K562 (cell line): ENCODE results near the gene AP2S1. TPM values are rescaled to one million over a fixed set of nuclear protein-coding genes. Genes with fewer than 3 reads are reported as not detected.
A peak's percentile ranks its signal among the peaks of the same experiment; 100 is the strongest.

ENCODE experiments used
- ATAC-seq: fragments of 200-7000 bp; cut with Tn5 transposase; 3 replicates; pipeline ENCODE4 v1.9.1; 2020; ENCODE audit warnings: moderate library complexity
- BruUV-seq: library from RNA; stranded (reverse); fragments of 400-500 nt; replicated peaks from 2 replicates; lab custom pipeline; 2021; lab: Mats Ljungman, UMichigan
- CTCF ChIA-PET: fragments of 300-600 bp; formaldehyde crosslinking; extraction: SDS; loops from one replicate; lab custom pipeline; 2021; ENCODE audit warnings: low intra/inter-chr PET ratio; lab: Yijun Ruan, JAX
- POLR2A ChIA-PET: fragments of 300-600, 350-650 bp; sonication (Branson Sonifier 250); formaldehyde crosslinking; extraction: SDS; loops from one replicate; lab custom pipeline; 2021; ENCODE audit warnings: antibody characterized with exemption, inconsistent platforms; lab: Yijun Ruan, JAX
- DNase-seq, 4 experiments: peaks; one replicate each; pipeline versions ENCODE4 v3.0.0 to v3.0.0-alpha.2; 2011 to 2018; ENCODE audit warnings: low spot score in 3 of 4, mixed read lengths in 3 of 4; ENCODE audit errors: extremely low read depth in 1 of 4
- FAIRE-seq: peaks from 2 replicates; lab custom pipeline; 2011; peaks lifted over from hg19 to GRCh38; lab: Jason Lieb, UNC
- H2AFZ ChIP-seq: 2 replicates; pipeline ENCODE4 v1.6.0; 2011; ENCODE audit warnings: low read depth, low read length, control low read depth, inconsistent platforms
- H3K27ac ChIP-seq: fragments of 200-600 bp; 3 replicates; pipeline ENCODE4 v1.8.0; 2011; ENCODE audit warnings: low read depth, mild to moderate bottlenecking, control low read depth, inconsistent platforms, low read length, moderate library complexity, mixed read lengths; ENCODE audit errors: extremely low read depth
- H3K27me3 ChIP-seq, 2 experiments: fragments of 300-600 bp in 1 of 2; 2 replicates in 1 of 2; 3 replicates in 1 of 2; pipeline versions ENCODE4 v1.6.0 to v1.8.0; 2011; ENCODE audit warnings: inconsistent platforms in 2 of 2, low read length in 2 of 2, mild to moderate bottlenecking in 1 of 2, mixed read lengths in 1 of 2, moderate library complexity in 1 of 2; ENCODE audit not compliant: control insufficient read depth in 2 of 2, insufficient read depth in 2 of 2
- H3K36me3 ChIP-seq: fragments of 300-600 bp; 3 replicates; pipeline ENCODE4 v1.8.0; 2011; ENCODE audit warnings: mild to moderate bottlenecking, low read length, inconsistent platforms; ENCODE audit not compliant: control insufficient read depth, insufficient read depth
- H3K4me1 ChIP-seq, 2 experiments: fragments of 200-600 bp in 1 of 2; replicated peaks in 1 of 2; 2 replicates in 1 of 2; 3 replicates in 1 of 2; pipeline versions ENCODE4 v1.5.1 to v1.8.0; 2011; ENCODE audit warnings: inconsistent platforms in 2 of 2, low read length in 2 of 2, mild to moderate bottlenecking in 1 of 2, mixed read lengths in 1 of 2, moderate library complexity in 1 of 2; ENCODE audit not compliant: control insufficient read depth in 2 of 2, insufficient read depth in 2 of 2
- H3K4me2 ChIP-seq: 2 replicates; pipeline ENCODE4 v1.6.1; 2011; ENCODE audit warnings: low read length, control low read depth, inconsistent platforms, mixed read lengths; ENCODE audit not compliant: insufficient read depth
- H3K4me3 ChIP-seq: fragments of 200-600 bp; sonication (generic), shearing (Covaris generic); 2 replicates; pipeline ENCODE4 v1.5.1; 2016; ENCODE audit warnings: control low read depth, inconsistent platforms
- H3K79me2 ChIP-seq: fragments of 200-600 bp; 3 replicates; pipeline ENCODE4 v1.8.0; 2011; ENCODE audit warnings: low read length, inconsistent platforms; ENCODE audit not compliant: control insufficient read depth, insufficient read depth
- H3K9ac ChIP-seq, 2 experiments: 2 replicates each; pipeline versions ENCODE4 v1.6.0 to v1.6.1; 2011; ENCODE audit warnings: low read depth in 2 of 2, low read length in 2 of 2, control low read depth in 1 of 2, inconsistent platforms in 1 of 2, mild to moderate bottlenecking in 1 of 2, mixed read lengths in 1 of 2; ENCODE audit not compliant: insufficient read depth in 1 of 2
- H3K9me1 ChIP-seq: one replicate; pipeline ENCODE4 v1.6.0; 2011; ENCODE audit warnings: inconsistent platforms, mild to moderate bottlenecking, low read length, moderate library complexity; ENCODE audit not compliant: control insufficient read depth, insufficient read depth
- H3K9me3 ChIP-seq: replicated peaks from 2 replicates; pipeline ENCODE4 v1.5.1; 2011; ENCODE audit warnings: low read depth, low read length, inconsistent platforms; ENCODE audit not compliant: control insufficient read depth, insufficient read depth
- H4K20me1 ChIP-seq: replicated peaks from 2 replicates; pipeline ENCODE4 v1.6.1; 2011; ENCODE audit warnings: low read length, inconsistent platforms, mixed read lengths; ENCODE audit not compliant: control insufficient read depth, insufficient read depth
- DDX20 ChIP-seq: fragments of 450-650 bp; IDR thresholded peaks from 2 replicates; pipeline ENCODE4 v1.6.1; 2016; ENCODE audit warnings: missing genetic modification characterization, low read depth, mild to moderate bottlenecking, missing compliant biosample characterization, moderate library complexity
- DIDO1 ChIP-seq: fragments of 450-650 bp; IDR thresholded peaks from 2 replicates; pipeline ENCODE4 v1.6.1; 2016; ENCODE audit warnings: low read depth, missing biosample characterization, missing genetic modification characterization
- EGR1 ChIP-seq: fragments of 450-650 bp; conservative IDR thresholded peaks from 2 replicates; pipeline ENCODE4 v1.6.1; 2017; ENCODE audit warnings: mild to moderate bottlenecking
- GATA2 ChIP-seq: sonication (generic); formaldehyde crosslinking; IDR thresholded peaks from 2 replicates; pipeline ENCODE4 v1.4.0; 2020; ENCODE audit warnings: mild to moderate bottlenecking, missing genetic modification reagents
- JUND ChIP-seq, 2 experiments: IDR thresholded peaks; 2 replicates in 1 of 2; 3 replicates in 1 of 2; pipeline ENCODE4 v1.6.1; 2011; ENCODE audit warnings: borderline replicate concordance in 2 of 2, low read depth in 2 of 2, low read length in 2 of 2, improper control_type of control experiment in 1 of 2, missing biosample characterization in 1 of 2, missing genetic modification characterization in 1 of 2, missing genetic modification reagents in 1 of 2
- PKNOX1 ChIP-seq: fragments of 450-650 bp; IDR thresholded peaks from 2 replicates; pipeline ENCODE4 v1.6.1; 2016
- TBP ChIP-seq: optimal IDR thresholded peaks from 2 replicates; pipeline ENCODE3; 2011; ENCODE audit warnings: low read depth, low read length, improper control_type of control experiment
- ZNF41 ChIP-seq: fragments of 250-450 bp; sonication (Bioruptor Pico); conservative IDR thresholded peaks from 2 replicates; pipeline ENCODE4 v1.4.0; 2020; ENCODE audit warnings: mild to moderate bottlenecking
- ZNF431 ChIP-seq: sonication (generic); formaldehyde crosslinking; IDR thresholded peaks from 2 replicates; pipeline ENCODE4 v1.8.0; 2022; ENCODE audit warnings: mild to moderate bottlenecking, missing genetic modification reagents
- WGBS: fragments of 100-300 bp; shearing (Covaris generic); methylation state at CpG from one replicate; pipeline ENCODE4 v1.1.6; 2016; ENCODE audit warnings: low coverage, mixed read lengths; ENCODE audit not compliant: insufficient coverage; ENCODE audit errors: missing lambda C conversion rate; 5-methylcytosine and 5-hydroxymethylcytosine counted together
- in situ Hi-C: fragments of 300-500 bp; cut with MboI; formaldehyde crosslinking; loops from 4 replicates; pipeline ENCODE4 v1.15.0; 2018; ENCODE audit warnings: inconsistent platforms, mixed read lengths
- intact Hi-C: fragments of 100-400 bp; cut with micrococcal nuclease; formaldehyde crosslinking; loops from 2 replicates; pipeline ENCODE4 v1.14.2; 2022
- polyA plus RNA-seq, 8 experiments: library from polyadenylated mRNA; depleted of rRNA in 4 of 8; stranded (reverse) in 5 of 8; unstranded in 3 of 8; fragments of >200 nt; fragmentation: Nextera tagmentation in 2 of 8; fragmentation: Illumina TruSeq in 1 of 8; extraction: Ambion mirVana in 2 of 8; extraction: Trizol in 1 of 8; gene quantifications; 2 replicates each; pipeline versions ENCODE4 v1.2.1 to v1.2.3, GENCODE V29; 2011 to 2014; ENCODE audit warnings: inconsistent platforms in 1 of 8, missing spikeins in 1 of 8
- total RNA-seq, 7 experiments: library from RNA; depleted of rRNA in 6 of 7; stranded (reverse); fragments of >200 nt in 6 of 7; fragmentation: Illumina TruSeq in 2 of 7; extraction: Trizol in 2 of 7; gene quantifications; 2 replicates each; pipeline versions ENCODE4 v1.2.1 to v1.2.3, GENCODE V29; 2011 to 2021; ENCODE audit warnings: low replicate concordance in 1 of 7
- TF ChIP-seq, protein P1 (sequence below), 2 experiments: fragments of 450-650 bp; formaldehyde crosslinking in 1 of 2; IDR thresholded peaks; 2 replicates each; pipeline versions ENCODE4 v1.4.0 to v1.6.1; 2014 to 2020; ENCODE audit warnings: mild to moderate bottlenecking in 2 of 2, borderline replicate concordance in 1 of 2, low read depth in 1 of 2

The AP2S1 gene
- total and polyA plus RNA-seq, 9 of the 15 experiments (the other 6 are each of a cell fraction or from before 2014, with no cell fraction given) = 32.4 to 294 (median 136) TPM

DNA sequence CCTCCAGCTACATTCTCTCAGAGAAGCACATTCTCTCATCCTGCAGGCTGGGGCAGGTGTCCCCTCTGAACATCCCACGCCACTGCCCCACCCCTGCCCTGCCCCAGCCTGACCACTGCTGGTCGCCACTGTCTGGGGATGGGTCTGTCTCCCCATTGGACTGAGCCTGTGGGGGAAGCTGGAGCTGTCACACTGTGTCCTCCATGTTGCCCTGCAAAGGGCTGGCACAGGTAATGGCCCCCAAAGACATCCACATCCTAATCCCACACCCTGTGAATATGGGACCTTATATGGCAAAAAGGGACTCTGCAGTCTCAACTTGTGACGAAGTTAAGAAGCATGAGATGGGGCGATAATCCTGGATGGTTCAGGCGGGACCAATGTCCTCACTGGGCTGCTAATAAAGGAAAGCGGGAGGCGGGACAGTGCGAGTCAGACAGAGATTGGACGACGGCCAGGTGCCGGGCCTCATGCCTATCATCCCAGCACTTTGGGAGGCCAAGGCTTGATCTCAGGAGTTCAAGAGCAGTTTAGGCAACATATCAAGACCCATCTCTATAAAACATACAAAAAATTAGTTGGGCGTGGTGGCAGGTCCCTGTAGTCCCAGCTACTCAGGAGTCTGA, 9.1 kb downstream of the AP2S1 start (continued):
- TF ChIP-seq TBP (no peak), PKNOX1 (peak; percentile 65), GATA2 (CRISPR knock-in tag) (0 out of 2 replicates have a peak, but pooled peaks have one; percentile 46), EGR1 (no peak), DDX20 (no peak), DIDO1 (no peak), ZNF431 (no peak), ZNF41 (no peak)

- intact Hi-C loops = loop anchor here (1.0 kb wide), 1 partner anchor 83 kb away; no protein-coding TSS in a partner anchor
- H3K4me3 ChIP-seq = no peak overlapping the region
- H3K27ac ChIP-seq = no peak overlapping the region
- no TSS peak for BruUV-seq
- peak; percentile 81 for FAIRE-seq
- H3K9me1 ChIP-seq = peaks cover 3% of the 10 kb centered on the region
- peaks cover 22% of the 10 kb centered on the region for H3K79me2 ChIP-seq
- ATAC-seq = peak; percentile 71
- H3K36me3 ChIP-seq = peaks cover 71% of the 10 kb centered on the region
- no peaks in the 10 kb centered on the region for H3K9me3 ChIP-seq
- H2AFZ ChIP-seq = no peak overlapping the region
- 12% methylated on average over 11 of the region's 13 CpGs for WGBS
- H3K27me3 ChIP-seq = no peaks in the 10 kb centered on the region
- CTCF ChIA-PET = interaction anchor here (0.6 to 2.8 kb wide), 8 partner anchors 14 to 136 kb away, joined by 3 to 42 read pairs (median 4); no protein-coding TSS in a partner anchor
- peaks cover 35 to 38% of the 10 kb centered on the region in 2 experiments for H3K4me1 ChIP-seq
- H3K4me2 ChIP-seq = no peak overlapping the region
- POLR2A ChIA-PET = interaction anchor here (0.5 to 1.6 kb wide), 9 partner anchors 9 to 291 kb away, joined by 3 to 7 read pairs (median 4); partner anchors contain the start of gene SLC1A5
- no peak overlapping the region for H3K9ac ChIP-seq
- H4K20me1 ChIP-seq = 0 out of 2 replicates have a peak, but pooled peaks cover 4% of the 10 kb centered on the region
- in situ Hi-C loops = loop anchor here (5.0 kb wide), 1 partner anchor 73 kb away; no protein-coding TSS in a partner anchor
- peak; percentile 60 to 78 (median 66) for DNase-seq
- TF ChIP-seq JUND (IDR thresholded peaks at IDR 0.05; ENCODE audit: borderline replicate concordance, low read depth, low read length) = no peak; the same call in 1 of the 2 replicates
- TF ChIP-seq JUND (tag; IDR thresholded peaks at IDR 0.05; ENCODE audit: borderline replicate concordance, low read depth, low read length) = 0 out of 3 replicates have a peak, but pooled peaks have one; percentile 8
- TF ChIP-seq, protein P1, sequence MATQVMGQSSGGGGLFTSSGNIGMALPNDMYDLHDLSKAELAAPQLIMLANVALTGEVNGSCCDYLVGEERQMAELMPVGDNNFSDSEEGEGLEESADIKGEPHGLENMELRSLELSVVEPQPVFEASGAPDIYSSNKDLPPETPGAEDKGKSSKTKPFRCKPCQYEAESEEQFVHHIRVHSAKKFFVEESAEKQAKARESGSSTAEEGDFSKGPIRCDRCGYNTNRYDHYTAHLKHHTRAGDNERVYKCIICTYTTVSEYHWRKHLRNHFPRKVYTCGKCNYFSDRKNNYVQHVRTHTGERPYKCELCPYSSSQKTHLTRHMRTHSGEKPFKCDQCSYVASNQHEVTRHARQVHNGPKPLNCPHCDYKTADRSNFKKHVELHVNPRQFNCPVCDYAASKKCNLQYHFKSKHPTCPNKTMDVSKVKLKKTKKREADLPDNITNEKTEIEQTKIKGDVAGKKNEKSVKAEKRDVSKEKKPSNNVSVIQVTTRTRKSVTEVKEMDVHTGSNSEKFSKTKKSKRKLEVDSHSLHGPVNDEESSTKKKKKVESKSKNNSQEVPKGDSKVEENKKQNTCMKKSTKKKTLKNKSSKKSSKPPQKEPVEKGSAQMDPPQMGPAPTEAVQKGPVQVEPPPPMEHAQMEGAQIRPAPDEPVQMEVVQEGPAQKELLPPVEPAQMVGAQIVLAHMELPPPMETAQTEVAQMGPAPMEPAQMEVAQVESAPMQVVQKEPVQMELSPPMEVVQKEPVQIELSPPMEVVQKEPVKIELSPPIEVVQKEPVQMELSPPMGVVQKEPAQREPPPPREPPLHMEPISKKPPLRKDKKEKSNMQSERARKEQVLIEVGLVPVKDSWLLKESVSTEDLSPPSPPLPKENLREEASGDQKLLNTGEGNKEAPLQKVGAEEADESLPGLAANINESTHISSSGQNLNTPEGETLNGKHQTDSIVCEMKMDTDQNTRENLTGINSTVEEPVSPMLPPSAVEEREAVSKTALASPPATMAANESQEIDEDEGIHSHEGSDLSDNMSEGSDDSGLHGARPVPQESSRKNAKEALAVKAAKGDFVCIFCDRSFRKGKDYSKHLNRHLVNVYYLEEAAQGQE (IDR thresholded peaks at IDR 0.05; ENCODE audit: borderline replicate concordance) = peak; percentile 82
- TF ChIP-seq, protein P1 (CRISPR knock-in tag; IDR thresholded peaks at IDR 0.05; ENCODE audit: low read depth) = no peak
Measured at GRCh38 chr19:46840498-46840942, 10.1 kb downstream of the AP2S1 start.
